Chondrocyte (in vitro differentiated cells): ENCODE data around the gene OBI1. TPM values are rescaled to one million over a fixed set of nuclear protein-coding genes. Genes with fewer than 3 reads are reported as not detected.

ENCODE experiments used
- DNase-seq: peaks from one replicate; pipeline ENCODE4 v3.0.0; 2021; ENCODE audit warnings: mixed read lengths, low spot score
- H3K27ac Mint-ChIP-seq: one replicate; pipeline ENCODE4 v1.8.0; 2021; ENCODE audit warnings: mild to moderate bottlenecking, moderate library complexity, mixed read lengths; ENCODE audit not compliant: unreplicated experiment
- H3K27me3 Mint-ChIP-seq: 2 replicates; pipeline ENCODE4 v1.8.0; 2021; ENCODE audit warnings: low read depth, mixed read lengths
- H3K36me3 Mint-ChIP-seq: 2 replicates; pipeline ENCODE4 v1.8.0; 2021; ENCODE audit warnings: low read depth, mixed read lengths
- H3K4me1 Mint-ChIP-seq: 2 replicates; pipeline ENCODE4 v1.8.0; 2021; ENCODE audit warnings: low read depth, mild to moderate bottlenecking, mixed read lengths
- H3K4me3 Mint-ChIP-seq: one replicate; pipeline ENCODE4 v1.8.0; 2021; ENCODE audit warnings: mild to moderate bottlenecking, moderate library complexity, mixed read lengths; ENCODE audit not compliant: unreplicated experiment
- H3K9me3 Mint-ChIP-seq: 2 replicates; pipeline ENCODE4 v1.8.0; 2021; ENCODE audit warnings: low read depth, mixed read lengths
- total RNA-seq: library from RNA; stranded (reverse); gene quantifications from 3 replicates; pipeline ENCODE4 v1.2.1, GENCODE V29; 2021
- TF ChIP-seq, protein P1 (sequence below): fragments of 200-600 bp; sonication (generic); IDR thresholded peaks from 2 replicates; pipeline ENCODE4 v1.5.0; 2021; ENCODE audit warnings: antibody characterized with exemption, mild to moderate bottlenecking, moderate library complexity

The OBI1 gene
- total RNA-seq, 1 donor from 2014 or later = 8.8 TPM

DNA sequence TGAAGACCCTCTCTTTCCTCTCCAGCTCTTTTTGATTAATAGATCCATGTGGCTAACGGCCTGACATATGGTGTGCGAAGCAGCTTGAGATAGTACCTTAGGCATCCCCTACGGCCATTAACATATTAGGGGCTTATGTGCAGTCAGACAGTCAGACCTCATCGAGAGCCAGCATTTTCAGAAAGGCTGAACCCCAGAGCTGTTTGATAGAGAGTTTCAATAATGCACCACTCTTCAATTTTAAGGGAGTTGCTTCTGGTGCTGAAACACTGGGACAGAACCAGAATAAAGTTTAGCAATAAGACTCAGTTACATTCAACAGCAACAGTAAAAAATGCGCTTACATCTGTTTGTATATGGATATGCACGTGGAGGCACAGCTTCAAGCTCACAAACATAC lies 66.4 kb downstream of the OBI1 start:
- Mint-ChIP-seq H3K27ac (no peak overlapping the region), H3K27me3 (peaks cover 82% of the 10 kb centered on the region), H3K36me3 (peaks cover 2% of the 10 kb centered on the region), H3K9me3 (no peaks in the 10 kb centered on the region), H3K4me1 (peaks cover 5% of the 10 kb centered on the region), H3K4me3 (no peak overlapping the region)
- TF ChIP-seq, protein P1, sequence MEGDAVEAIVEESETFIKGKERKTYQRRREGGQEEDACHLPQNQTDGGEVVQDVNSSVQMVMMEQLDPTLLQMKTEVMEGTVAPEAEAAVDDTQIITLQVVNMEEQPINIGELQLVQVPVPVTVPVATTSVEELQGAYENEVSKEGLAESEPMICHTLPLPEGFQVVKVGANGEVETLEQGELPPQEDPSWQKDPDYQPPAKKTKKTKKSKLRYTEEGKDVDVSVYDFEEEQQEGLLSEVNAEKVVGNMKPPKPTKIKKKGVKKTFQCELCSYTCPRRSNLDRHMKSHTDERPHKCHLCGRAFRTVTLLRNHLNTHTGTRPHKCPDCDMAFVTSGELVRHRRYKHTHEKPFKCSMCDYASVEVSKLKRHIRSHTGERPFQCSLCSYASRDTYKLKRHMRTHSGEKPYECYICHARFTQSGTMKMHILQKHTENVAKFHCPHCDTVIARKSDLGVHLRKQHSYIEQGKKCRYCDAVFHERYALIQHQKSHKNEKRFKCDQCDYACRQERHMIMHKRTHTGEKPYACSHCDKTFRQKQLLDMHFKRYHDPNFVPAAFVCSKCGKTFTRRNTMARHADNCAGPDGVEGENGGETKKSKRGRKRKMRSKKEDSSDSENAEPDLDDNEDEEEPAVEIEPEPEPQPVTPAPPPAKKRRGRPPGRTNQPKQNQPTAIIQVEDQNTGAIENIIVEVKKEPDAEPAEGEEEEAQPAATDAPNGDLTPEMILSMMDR = no peak
- DNase-seq = no peak

DNA sequence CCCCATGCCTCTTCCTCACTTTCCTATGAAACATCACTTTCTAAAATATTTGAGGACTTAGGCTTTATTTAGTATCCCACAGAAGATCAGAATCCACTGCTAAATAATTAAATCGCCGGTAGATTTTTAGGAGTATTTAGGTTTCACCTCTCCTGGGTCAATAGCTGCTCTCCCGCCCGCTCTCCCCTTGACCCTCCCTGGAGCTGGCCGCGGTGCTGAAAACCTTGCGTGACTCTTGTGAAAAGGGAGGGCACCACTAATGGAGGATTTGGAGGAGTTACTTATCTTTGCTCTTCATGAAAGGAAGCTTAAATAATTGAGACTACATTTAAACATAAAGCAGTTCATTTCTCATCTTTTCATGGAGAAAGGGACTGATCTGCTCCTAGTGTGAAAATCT lies 69.7 kb downstream of the OBI1 start:
- Mint-ChIP-seq H3K36me3 (peaks cover 5% of the 10 kb centered on the region), H3K9me3 (no peaks in the 10 kb centered on the region), H3K27me3 (peaks cover 80% of the 10 kb centered on the region), H3K4me1 (peaks cover 3% of the 10 kb centered on the region), H3K27ac (no peak overlapping the region), H3K4me3 (no peak overlapping the region)
- TF ChIP-seq, protein P1 = no peak
- no peak for DNase-seq

DNA sequence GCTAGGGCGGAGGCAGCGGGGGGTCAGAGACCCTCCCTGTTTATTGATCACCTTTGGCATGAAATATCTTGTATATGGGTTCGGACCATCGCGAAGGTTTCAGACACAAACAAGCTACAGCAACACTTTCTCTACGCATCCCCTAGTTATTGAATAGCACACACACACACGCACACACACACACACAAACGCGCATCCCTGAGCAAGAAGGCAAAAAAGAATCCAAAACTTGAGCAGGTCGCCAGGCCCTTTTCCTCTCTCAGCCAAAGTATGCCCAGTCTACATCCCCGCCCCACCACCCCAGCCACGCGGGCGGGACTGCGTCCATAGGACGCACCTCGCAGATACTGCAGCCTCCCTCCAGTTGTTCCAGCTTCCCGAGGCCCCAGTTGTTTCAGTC lies 71.6 kb downstream of the OBI1 start:
- Mint-ChIP-seq H3K27ac (no peak overlapping the region), H3K4me3 (no peak overlapping the region), H3K9me3 (no peaks in the 10 kb centered on the region), H3K27me3 (peaks cover 70% of the 10 kb centered on the region), H3K36me3 (peaks cover 5% of the 10 kb centered on the region), H3K4me1 (no peaks in the 10 kb centered on the region)
- TF ChIP-seq, protein P1 = no peak
- DNase-seq = no peak

DNA sequence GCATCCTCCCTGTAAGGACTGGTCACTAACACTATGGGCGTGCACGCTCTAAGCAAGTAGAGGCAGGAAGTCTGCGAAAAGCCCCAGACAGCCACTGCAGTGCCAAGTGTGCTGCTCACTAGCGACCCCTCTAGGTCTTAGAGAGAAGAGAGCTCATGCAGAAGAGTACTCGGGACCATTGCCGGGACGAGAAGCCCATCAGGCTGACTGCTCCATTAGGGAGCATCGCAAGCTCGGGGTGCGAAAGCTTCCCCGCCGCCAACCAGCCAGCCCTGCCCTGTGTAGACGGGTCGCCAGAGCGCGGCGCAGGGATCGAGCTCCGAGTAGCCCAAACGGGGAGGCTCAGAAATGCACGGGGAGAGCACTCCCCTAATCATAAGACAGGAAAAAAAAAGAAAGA lies 72.2 kb downstream of the OBI1 start:
- no peak for DNase-seq
- Mint-ChIP-seq H3K27ac (no peak overlapping the region), H3K27me3 (peaks cover 67% of the 10 kb centered on the region)

DNA sequence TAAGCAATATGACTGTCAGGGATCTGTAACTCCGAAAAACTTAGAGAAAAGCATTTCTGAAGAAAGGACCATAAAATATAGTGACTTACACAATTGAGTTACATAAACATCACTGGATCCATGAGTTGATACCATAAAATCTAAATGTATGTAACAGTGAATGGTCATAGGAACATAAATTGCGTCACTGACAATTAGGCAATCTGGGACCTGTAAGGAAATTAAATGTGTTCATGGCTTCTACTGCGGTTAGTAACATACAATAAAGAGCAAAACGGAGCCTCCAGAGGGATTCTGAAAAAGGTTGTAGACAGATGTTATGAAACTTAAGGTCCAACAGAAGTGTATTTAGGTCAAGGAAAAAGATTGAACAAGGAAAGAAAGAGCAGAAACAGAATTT lies 82.7 kb downstream of the OBI1 start:
- H3K36me3 Mint-ChIP-seq = no peaks in the 10 kb centered on the region
- no peaks in the 10 kb centered on the region for H3K9me3 Mint-ChIP-seq
- TF ChIP-seq, protein P1 = no peak
- no peak for DNase-seq
- H3K4me1 Mint-ChIP-seq = no peaks in the 10 kb centered on the region
- H3K27ac Mint-ChIP-seq = no peak overlapping the region
- no peak overlapping the region for H3K4me3 Mint-ChIP-seq
- H3K27me3 Mint-ChIP-seq = peaks cover 37% of the 10 kb centered on the region

More for the DNA sequence above, 72.2 kb downstream of the OBI1 start:
- Mint-ChIP-seq H3K4me1 (no peaks in the 10 kb centered on the region), H3K36me3 (peaks cover 5% of the 10 kb centered on the region), H3K9me3 (no peaks in the 10 kb centered on the region), H3K4me3 (no peak overlapping the region)
- TF ChIP-seq, protein P1 = peak; percentile 38
